GM10266 (cell line): ENCODE results near the gene OSBPL1A.

Experiments
- DNase-seq: peaks from one replicate; pipeline ENCODE4 v3.0.0; 2012; ENCODE audit errors: extremely low spot score
- TF ChIP-seq, protein P1 (sequence below): IDR thresholded peaks from 2 replicates; pipeline ENCODE4 v1.5.1; 2012; ENCODE audit warnings: mild to moderate bottlenecking, low read depth; ENCODE audit not compliant: control insufficient read depth, insufficient read depth; ENCODE audit errors: missing control alignments

Gene OSBPL1A

DNA sequence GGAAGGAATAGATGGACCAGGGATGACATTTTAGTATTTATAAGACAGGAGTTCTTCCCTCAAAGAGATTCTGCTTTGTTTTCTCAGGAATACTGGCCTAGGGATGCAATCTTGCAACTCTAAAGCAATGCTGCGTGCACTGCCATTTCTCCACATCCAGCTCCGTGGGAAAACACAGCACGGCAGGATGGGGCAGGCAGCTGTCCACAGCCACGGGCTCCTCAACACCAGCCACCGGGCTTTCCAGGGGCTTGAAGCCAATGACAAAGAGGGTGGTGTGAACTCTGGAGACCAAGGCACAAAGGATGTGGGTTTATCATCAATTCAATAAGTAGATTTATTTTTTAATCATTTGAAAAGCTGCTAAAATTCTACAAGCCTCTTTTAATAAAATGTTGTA lies 209.5 kb downstream of the OSBPL1A start:
- DNase-seq, result no peak
- TF ChIP-seq, protein P1, sequence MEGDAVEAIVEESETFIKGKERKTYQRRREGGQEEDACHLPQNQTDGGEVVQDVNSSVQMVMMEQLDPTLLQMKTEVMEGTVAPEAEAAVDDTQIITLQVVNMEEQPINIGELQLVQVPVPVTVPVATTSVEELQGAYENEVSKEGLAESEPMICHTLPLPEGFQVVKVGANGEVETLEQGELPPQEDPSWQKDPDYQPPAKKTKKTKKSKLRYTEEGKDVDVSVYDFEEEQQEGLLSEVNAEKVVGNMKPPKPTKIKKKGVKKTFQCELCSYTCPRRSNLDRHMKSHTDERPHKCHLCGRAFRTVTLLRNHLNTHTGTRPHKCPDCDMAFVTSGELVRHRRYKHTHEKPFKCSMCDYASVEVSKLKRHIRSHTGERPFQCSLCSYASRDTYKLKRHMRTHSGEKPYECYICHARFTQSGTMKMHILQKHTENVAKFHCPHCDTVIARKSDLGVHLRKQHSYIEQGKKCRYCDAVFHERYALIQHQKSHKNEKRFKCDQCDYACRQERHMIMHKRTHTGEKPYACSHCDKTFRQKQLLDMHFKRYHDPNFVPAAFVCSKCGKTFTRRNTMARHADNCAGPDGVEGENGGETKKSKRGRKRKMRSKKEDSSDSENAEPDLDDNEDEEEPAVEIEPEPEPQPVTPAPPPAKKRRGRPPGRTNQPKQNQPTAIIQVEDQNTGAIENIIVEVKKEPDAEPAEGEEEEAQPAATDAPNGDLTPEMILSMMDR, result no peak

DNA sequence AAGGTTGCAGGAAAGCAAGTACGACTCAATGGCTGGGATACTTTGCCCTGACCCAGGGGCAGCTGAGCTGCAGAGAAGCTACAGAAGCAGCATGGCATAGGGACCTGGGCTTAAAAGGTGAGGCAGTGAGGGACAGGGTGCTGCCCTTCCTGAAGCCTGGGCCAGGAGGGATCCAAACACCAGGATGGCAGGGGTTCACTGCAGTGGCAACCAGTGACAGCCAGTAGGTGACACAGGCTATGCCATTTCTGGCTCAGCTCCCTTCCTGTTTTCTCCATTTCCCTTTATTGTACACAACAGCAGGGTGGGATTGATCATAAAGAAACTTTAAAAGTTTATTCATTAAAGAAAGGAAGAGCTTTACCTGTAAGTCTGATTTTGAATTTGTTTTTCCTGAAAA lies 209.9 kb downstream of the OSBPL1A start:
- DNase-seq, result no peak
- TF ChIP-seq, protein P1, result no peak

DNA sequence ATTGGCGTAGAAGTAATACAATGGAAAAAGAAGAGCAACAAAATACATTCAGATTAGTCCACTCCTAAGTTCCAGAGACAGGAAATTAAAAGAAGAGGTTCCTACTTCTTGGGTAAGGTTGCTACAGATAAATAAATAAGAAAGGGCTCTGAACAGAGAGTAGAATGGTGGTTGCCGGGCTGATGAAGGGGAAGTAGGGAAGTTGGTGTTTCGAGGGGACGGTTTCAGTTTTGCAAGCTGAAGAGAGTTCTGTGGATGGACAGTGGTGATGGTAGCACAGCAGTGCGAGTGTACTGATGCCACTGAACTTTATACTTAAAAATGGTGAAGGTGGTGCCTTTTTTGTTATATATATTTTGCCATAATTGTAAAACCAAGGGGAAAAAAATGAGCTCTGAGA lies 210.6 kb downstream of the OSBPL1A start:
- no peak for DNase-seq
- TF ChIP-seq, protein P1, result no peak

DNA sequence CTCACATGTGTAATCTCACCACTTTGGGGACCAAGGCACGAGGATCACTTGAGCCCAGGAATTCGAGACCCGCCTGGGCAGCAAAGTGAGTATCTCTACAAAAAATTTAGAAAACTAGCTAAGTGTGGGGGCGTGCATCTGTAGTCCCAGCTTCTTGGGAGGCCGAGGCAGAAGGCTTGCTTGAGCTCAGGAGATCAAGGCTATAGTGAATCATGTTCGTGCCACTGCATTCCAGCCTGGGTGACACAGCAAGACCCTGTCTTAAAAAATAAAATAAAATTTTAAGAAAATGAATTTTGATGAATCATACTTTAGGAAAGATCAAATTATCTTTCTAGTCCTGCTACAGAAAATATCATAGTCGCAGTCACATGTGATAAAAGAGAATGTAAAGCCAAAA lies 211.8 kb downstream of the OSBPL1A start:
- TF ChIP-seq, protein P1, result no peak
- DNase-seq, result no peak

DNA sequence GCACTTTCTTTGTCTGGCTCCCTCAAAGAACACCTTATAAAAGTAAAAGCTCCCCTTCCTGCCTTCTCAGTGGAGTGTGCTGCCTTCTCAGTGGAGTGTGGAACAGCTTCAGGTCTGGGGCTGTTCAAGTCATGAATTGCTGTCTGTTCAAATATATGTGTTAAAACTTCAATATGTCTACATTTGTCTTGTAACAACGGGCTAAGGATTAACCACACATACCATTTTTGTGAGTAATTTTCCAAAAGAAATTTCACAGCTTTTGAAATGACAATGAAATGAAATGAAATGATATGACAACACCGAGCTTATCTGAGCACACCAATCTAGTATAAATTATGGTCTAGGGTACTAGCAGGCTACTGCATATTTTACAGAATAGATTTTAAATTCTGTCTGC lies 215.8 kb downstream of the OSBPL1A start:
- TF ChIP-seq, protein P1, result no peak
- DNase-seq, result no peak

DNA sequence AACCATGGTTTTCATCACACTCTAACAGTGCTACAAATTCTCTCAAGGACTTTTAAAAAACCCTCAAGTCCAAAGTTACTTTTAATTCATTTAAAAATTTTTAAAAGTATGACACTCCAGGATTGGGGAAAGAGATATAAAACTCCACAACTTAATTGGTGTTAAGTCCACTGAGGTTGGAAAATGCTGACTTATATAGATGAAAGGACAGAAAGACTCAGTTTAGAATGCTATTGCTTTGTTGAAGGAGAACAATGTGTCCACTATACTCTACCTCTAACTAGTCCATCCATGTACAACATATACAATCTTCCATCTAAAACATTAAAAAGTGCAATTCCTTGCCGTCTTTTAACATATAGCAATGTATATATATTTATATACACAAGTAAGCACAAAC lies 217.6 kb downstream of the OSBPL1A start:
- DNase-seq, result no peak
- TF ChIP-seq, protein P1, result no peak

DNA sequence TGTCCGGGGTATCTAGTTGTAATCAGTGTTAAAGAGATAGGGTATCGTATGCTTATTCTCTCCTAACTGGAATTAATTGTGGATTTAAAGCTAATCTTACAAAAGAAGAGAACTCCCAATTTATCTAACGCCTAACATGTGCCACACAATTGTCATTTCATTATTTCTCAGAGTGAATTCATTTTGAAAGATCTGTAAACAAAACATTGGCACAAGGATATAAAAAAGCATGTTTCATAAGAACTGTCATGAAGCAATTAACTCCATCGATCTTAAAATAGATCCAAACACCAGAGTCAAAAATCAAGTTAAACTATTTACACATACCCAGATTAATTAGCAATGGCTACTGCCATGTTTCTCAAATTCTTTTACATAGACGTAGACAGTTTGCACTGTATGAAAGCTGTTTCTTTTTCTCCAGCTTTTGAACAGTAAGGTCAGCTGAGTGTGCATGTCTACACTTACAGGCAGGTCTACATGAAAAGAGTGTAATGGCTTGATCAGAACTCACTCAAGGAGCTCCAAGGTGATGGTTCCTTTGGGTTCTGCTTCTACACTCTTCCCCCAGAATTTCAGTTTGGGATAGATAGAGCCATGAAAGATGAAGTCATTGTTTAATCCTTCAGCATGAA lies 220.0 kb downstream of the OSBPL1A start:
- DNase-seq, result no peak
- TF ChIP-seq, protein P1, result no peak
